Stimulated activated CD4-positive, alpha-beta T cell treated with anti-CD3 and anti-CD28 coated beads, Interleukin-1b, Interleukin-23, amount 100 ng/mL, for 4 hours (primary cell): ENCODE results near the gene RILP.

ENCODE experiments used
- DNase-seq, 2 donors: peaks; one replicate each; pipeline ENCODE4 v3.0.0-alpha.2; 2020; ENCODE audit warnings: low read depth in 2 of 2

Gene RILP

GRCh38 chr17:1604831-1605528 is 44.7 kb downstream of the RILP start:
- DNase-seq: no peak

GRCh38 chr17:1601571-1601970 is 48.1 kb downstream of the RILP start:
- DNase-seq: no peak

GRCh38 chr17:1598399-1599095 is 51.1 kb downstream of the RILP start:
- DNase-seq: no peak

GRCh38 chr17:1597861-1598342 is 51.8 kb downstream of the RILP start:
- no peak for DNase-seq
